ENCODE data around the gene TTC1. TPM values are rescaled to one million over a fixed set of nuclear protein-coding genes. Genes with fewer than 3 reads are reported as not detected.

TTC1 gene
- total and polyA plus RNA-seq, 9 of the 15 experiments (the other 6 are each of a cell fraction or from before 2014, with no cell fraction given): 51.9 to 173 (median 87.7) TPM

DNA sequence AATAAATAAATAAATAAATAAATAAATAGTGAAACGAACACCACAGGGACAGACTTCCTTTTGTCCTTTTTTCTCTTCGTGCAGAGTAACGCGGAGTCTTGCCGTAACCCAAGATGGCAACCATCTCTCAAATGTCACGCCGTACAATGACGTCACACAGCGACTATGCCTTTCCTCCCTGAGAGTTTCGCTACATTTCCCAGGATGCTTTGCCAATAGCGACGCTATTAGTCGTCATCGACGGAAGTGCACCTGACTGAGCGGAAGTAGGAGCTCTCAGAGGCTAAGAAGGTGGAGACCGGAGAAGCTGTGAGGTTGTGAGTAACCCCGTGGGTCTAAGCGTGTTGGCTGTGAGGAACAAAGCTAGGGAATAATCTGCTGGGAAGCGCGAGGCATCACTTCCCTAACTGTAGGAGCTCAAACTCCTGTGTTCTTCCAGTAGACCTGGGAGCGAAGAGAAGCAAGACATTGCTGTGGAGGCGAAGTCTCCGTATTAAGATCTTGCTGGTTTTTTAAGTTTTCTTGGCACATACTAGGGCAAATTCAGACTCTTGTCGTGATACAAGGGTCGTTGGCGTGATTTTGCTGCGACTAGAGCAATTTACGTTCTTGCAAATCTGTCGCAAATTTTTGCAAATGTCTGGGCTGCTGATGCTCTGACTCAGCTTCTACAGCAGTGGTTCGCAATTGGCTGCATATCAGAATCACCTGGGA lies at the start of gene TTC1 (continued):
- TF ChIP-seq, protein P1, sequence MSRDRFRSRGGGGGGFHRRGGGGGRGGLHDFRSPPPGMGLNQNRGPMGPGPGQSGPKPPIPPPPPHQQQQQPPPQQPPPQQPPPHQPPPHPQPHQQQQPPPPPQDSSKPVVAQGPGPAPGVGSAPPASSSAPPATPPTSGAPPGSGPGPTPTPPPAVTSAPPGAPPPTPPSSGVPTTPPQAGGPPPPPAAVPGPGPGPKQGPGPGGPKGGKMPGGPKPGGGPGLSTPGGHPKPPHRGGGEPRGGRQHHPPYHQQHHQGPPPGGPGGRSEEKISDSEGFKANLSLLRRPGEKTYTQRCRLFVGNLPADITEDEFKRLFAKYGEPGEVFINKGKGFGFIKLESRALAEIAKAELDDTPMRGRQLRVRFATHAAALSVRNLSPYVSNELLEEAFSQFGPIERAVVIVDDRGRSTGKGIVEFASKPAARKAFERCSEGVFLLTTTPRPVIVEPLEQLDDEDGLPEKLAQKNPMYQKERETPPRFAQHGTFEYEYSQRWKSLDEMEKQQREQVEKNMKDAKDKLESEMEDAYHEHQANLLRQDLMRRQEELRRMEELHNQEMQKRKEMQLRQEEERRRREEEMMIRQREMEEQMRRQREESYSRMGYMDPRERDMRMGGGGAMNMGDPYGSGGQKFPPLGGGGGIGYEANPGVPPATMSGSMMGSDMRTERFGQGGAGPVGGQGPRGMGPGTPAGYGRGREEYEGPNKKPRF (IDR thresholded peaks at IDR 0.05; ENCODE audit: low read depth, low read length): no peak
- no peak for TF ChIP-seq FOXJ3 (CRISPR knock-in tag; IDR thresholded peaks at IDR 0.05)
- TF ChIP-seq KDM2B (CRISPR knock-in tag; IDR thresholded peaks at IDR 0.05): no peak
- no peak for TF ChIP-seq PHB2 (IDR thresholded peaks at IDR 0.05; ENCODE audit: low read depth)
- TF ChIP-seq CEBPB (tag; IDR thresholded peaks at IDR 0.05): no peak; the same call in 1 of the 2 replicates
- peak; percentile 77 for TF ChIP-seq NR2C1 (IDR thresholded peaks at IDR 0.05)
- TF ChIP-seq NR2C1 (tag; IDR thresholded peaks at IDR 0.05): peak; percentile 94
- no peak for TF ChIP-seq ZC3H8 (IDR thresholded peaks at IDR 0.05)
- TF ChIP-seq ZNF445 (CRISPR knock-in tag; IDR thresholded peaks at IDR 0.05; ENCODE audit: low read depth): no peak
- TF ChIP-seq ELF4 (CRISPR knock-in tag; IDR thresholded peaks at IDR 0.05): 0 out of 2 replicates have a peak, but pooled peaks have one; percentile 6
- no peak for TF ChIP-seq ZNF551 (CRISPR knock-in tag; IDR thresholded peaks at IDR 0.05)
- TF ChIP-seq FOXK2 (conservative IDR thresholded peaks at IDR 0.05 in 1 of 2, IDR thresholded peaks at IDR 0.05 in 1 of 2; ENCODE audit: low read depth in 2 of 2): peak; percentile 64 to 87; a peak in 3 of 4 replicates
- no peak for TF ChIP-seq BCL6 (CRISPR knock-in tag; IDR thresholded peaks at IDR 0.05)
- no peak for TF ChIP-seq RNF2 (IDR thresholded peaks at IDR 0.05)
- no peak for TF ChIP-seq RFX7 (CRISPR knock-in tag; IDR thresholded peaks at IDR 0.05)
- TF ChIP-seq, protein P2, sequence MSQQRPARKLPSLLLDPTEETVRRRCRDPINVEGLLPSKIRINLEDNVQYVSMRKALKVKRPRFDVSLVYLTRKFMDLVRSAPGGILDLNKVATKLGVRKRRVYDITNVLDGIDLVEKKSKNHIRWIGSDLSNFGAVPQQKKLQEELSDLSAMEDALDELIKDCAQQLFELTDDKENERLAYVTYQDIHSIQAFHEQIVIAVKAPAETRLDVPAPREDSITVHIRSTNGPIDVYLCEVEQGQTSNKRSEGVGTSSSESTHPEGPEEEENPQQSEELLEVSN (IDR thresholded peaks at IDR 0.05; ENCODE audit: borderline replicate concordance in 1 of 2, extremely low read depth in 1 of 2, insufficient read depth in 1 of 2, insufficient read length in 1 of 2, low read depth in 1 of 2, low read length in 1 of 2, poor library complexity in 1 of 2, severe bottlenecking in 1 of 2): no peak
- TF ChIP-seq TGIF2 (CRISPR knock-in tag; IDR thresholded peaks at IDR 0.05): no peak
- peak; percentile 86 to 99 (median 98) for TF ChIP-seq YY1 (IDR thresholded peaks at IDR 0.05; ENCODE audit: borderline replicate concordance in 1 of 3, control insufficient read depth in 1 of 3, extremely low read depth in 1 of 3, insufficient read depth in 3 of 3, insufficient read length in 1 of 3, insufficient replicate concordance in 2 of 3, low read depth in 1 of 3, low read length in 2 of 3)
- no peak for TF ChIP-seq ZNF354B (CRISPR knock-in tag; IDR thresholded peaks at IDR 0.05)
- TF ChIP-seq, protein P3, sequence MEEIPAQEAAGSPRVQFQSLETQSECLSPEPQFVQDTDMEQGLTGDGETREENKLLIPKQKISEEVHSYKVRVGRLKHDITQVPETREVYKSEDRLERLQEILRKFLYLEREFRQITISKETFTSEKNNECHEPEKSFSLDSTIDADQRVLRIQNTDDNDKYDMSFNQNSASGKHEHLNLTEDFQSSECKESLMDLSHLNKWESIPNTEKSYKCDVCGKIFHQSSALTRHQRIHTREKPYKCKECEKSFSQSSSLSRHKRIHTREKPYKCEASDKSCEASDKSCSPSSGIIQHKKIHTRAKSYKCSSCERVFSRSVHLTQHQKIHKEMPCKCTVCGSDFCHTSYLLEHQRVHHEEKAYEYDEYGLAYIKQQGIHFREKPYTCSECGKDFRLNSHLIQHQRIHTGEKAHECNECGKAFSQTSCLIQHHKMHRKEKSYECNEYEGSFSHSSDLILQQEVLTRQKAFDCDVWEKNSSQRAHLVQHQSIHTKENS (CRISPR knock-in tag; IDR thresholded peaks at IDR 0.05): no peak
- TF ChIP-seq SMARCA4 (IDR thresholded peaks at IDR 0.05): no peak
- TF ChIP-seq MYNN (IDR thresholded peaks at IDR 0.05): no peak
- TF ChIP-seq MYNN (CRISPR knock-in tag; IDR thresholded peaks at IDR 0.05): no peak
- TF ChIP-seq, protein P4, sequence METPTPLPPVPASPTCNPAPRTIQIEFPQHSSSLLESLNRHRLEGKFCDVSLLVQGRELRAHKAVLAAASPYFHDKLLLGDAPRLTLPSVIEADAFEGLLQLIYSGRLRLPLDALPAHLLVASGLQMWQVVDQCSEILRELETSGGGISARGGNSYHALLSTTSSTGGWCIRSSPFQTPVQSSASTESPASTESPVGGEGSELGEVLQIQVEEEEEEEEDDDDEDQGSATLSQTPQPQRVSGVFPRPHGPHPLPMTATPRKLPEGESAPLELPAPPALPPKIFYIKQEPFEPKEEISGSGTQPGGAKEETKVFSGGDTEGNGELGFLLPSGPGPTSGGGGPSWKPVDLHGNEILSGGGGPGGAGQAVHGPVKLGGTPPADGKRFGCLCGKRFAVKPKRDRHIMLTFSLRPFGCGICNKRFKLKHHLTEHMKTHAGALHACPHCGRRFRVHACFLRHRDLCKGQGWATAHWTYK (CRISPR knock-in tag; IDR thresholded peaks at IDR 0.05): no peak

Data from K562 (cell line).